Activated T-cell treated with anti-CD3 and anti-CD28 coated beads, Interleukin-2, amount 50 U/mL, for 4 hours (primary cell): Measurements from ENCODE around the gene BRK1. TPM values are rescaled to one million over a fixed set of nuclear protein-coding genes. Genes with fewer than 3 reads are reported as not detected.
"Not testable (repeated sequence)": the region's sequence is repeated elsewhere in the genome, so short reads cannot be mapped to it uniquely, and the experiment has no call there.

Experiments
- ATAC-seq, 2 donors: fragments of 200-7000 bp; cut with Tn5 transposase; one replicate each; pipeline ENCODE4 v1.10.0; 2021
- DNase-seq: peaks from one replicate; pipeline ENCODE4 v3.0.0-alpha.2; 2020
- H3K27me3 Mint-ChIP-seq: one replicate; pipeline ENCODE4 v1.8.0; 2021; ENCODE audit warnings: low read depth, mixed read lengths
- H3K36me3 Mint-ChIP-seq: one replicate; pipeline ENCODE4 v1.8.0; 2022; ENCODE audit warnings: mixed read lengths; ENCODE audit not compliant: insufficient read depth
- H3K4me1 Mint-ChIP-seq: one replicate; pipeline ENCODE4 v1.8.0; 2021; ENCODE audit warnings: low read depth, mixed read lengths
- H3K4me3 Mint-ChIP-seq: one replicate; pipeline ENCODE4 v1.8.0; 2021; ENCODE audit warnings: mild to moderate bottlenecking, moderate library complexity, mixed read lengths
- H3K9me3 Mint-ChIP-seq: one replicate; pipeline ENCODE4 v1.8.0; 2021; ENCODE audit warnings: mixed read lengths
- total RNA-seq, 3 donors: library from RNA; stranded (reverse); gene quantifications; one replicate each; pipeline ENCODE4 v1.2.1, GENCODE V29; 2021

The BRK1 gene
- total RNA-seq, 3 donors from 2014 or later, result 93.5 to 104 (median 96.6) TPM

- Mint-ChIP-seq H3K4me3 (no peak overlapping the region), H3K36me3 (peaks cover 16% of the 10 kb centered on the region), H3K4me1 (no peaks in the 10 kb centered on the region), H3K27me3 (no peaks in the 10 kb centered on the region), H3K9me3 (no peaks in the 10 kb centered on the region)
- ATAC-seq (no peak), DNase-seq (no peak)
Measured at GRCh38 chr3:10157031-10157430, 41.6 kb downstream of the BRK1 start.

DNA sequence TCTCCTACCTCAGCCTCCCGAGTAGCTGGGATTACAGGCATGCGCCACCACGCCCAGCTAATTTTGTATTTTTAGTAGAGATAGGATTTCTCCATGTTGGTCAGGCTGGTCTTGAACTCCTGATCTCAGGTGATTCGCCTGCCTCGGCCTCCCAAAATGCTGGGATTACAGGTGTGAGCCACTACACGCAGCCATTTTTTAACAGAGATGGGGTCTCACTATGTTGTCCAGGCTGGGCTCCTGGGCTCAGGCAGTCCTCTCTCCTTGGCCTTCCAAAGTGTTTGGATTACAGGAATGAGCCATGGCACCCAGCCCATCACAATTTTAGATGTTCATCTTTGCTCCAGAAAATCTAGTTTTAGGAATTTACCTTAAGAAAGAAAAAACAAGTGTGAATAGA lies 43.1 kb downstream of the BRK1 start:
- not testable (repeated sequence) for H3K9me3 Mint-ChIP-seq, DNase-seq, H3K4me1 Mint-ChIP-seq, ATAC-seq, H3K27me3 Mint-ChIP-seq, H3K4me3 Mint-ChIP-seq
- peaks cover 12% of the 10 kb centered on the region for H3K36me3 Mint-ChIP-seq

GRCh38 chr3:10160346-10160745 lies 44.9 kb downstream of the BRK1 start:
- Mint-ChIP-seq H3K4me1 (peaks cover 6% of the 10 kb centered on the region), H3K9me3 (no peaks in the 10 kb centered on the region), H3K36me3 (peaks cover 9% of the 10 kb centered on the region), H3K4me3 (no peak overlapping the region), H3K27me3 (no peaks in the 10 kb centered on the region)
- no peak for ATAC-seq
- DNase-seq, result no peak

DNA sequence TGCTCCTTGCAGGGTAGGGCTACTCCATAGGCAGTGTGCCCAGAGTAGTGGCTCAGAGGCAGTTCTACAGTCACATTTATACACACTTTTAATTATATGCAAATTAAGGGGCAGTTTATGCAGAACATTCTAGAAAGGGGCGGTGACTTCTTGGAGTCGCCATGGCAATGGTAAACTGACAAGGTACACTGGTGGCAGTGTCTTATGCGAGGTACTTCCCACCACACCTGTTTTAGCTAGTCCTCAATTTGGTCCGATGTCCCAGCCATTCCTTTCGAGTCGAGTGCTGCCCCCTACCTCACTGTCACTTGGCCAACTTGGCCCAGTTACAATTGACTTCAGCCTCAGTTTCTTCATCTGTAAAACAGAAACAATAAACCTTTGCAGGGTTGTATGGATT lies 45.5 kb downstream of the BRK1 start:
- H3K4me1 Mint-ChIP-seq, result peaks cover 8% of the 10 kb centered on the region

GRCh38 chr3:10162185-10162584 lies 46.7 kb downstream of the BRK1 start:
- H3K27me3 Mint-ChIP-seq, result no peaks in the 10 kb centered on the region
- H3K9me3 Mint-ChIP-seq, result no peaks in the 10 kb centered on the region
- peaks cover 19% of the 10 kb centered on the region for H3K4me1 Mint-ChIP-seq
- ATAC-seq, result no peak
- DNase-seq, result no peak
- peaks cover 3% of the 10 kb centered on the region for H3K36me3 Mint-ChIP-seq
- H3K4me3 Mint-ChIP-seq, result no peak overlapping the region

More for the DNA sequence above, 45.5 kb downstream of the BRK1 start:
- Mint-ChIP-seq H3K9me3 (no peaks in the 10 kb centered on the region), H3K36me3 (peaks cover 4% of the 10 kb centered on the region), H3K4me3 (no peak overlapping the region), H3K27me3 (no peaks in the 10 kb centered on the region)
- ATAC-seq (no peak), DNase-seq (no peak)

GRCh38 chr3:10164201-10164545 lies 48.7 kb downstream of the BRK1 start:
- DNase-seq, H3K27me3 Mint-ChIP-seq, H3K9me3 Mint-ChIP-seq, ATAC-seq: not testable (repeated sequence)
- Mint-ChIP-seq H3K4me3 (peak overlapping the region; percentile 78), H3K36me3 (peaks cover 12% of the 10 kb centered on the region), H3K4me1 (peaks cover 23% of the 10 kb centered on the region)

- Mint-ChIP-seq H3K4me1 (peaks cover 23% of the 10 kb centered on the region), H3K4me3 (peak within 1 kb of the TSS; percentile 78), H3K27me3 (no peaks in the 10 kb centered on the region), H3K9me3 (peaks cover 7% of the 10 kb centered on the region), H3K36me3 (peaks cover 12% of the 10 kb centered on the region)
- ATAC-seq, result peak; percentile 93 to 95
- DNase-seq, result peak; percentile 42
Measured at GRCh38 chr3:10164546-10165393, 49.3 kb downstream of the BRK1 start, which contains the start of gene IRAK2. Gene IRAK2, plus strand, starts transcription at chr3:10164919. Its CDS starts 36 bp downstream, at chr3:10164955.

- Mint-ChIP-seq H3K9me3 (peaks cover 7% of the 10 kb centered on the region), H3K27me3 (no peaks in the 10 kb centered on the region), H3K4me1 (peaks cover 24% of the 10 kb centered on the region), H3K4me3 (peak overlapping the region; percentile 78), H3K36me3 (peaks cover 14% of the 10 kb centered on the region)
- DNase-seq (no peak), ATAC-seq (no peak)
Measured at GRCh38 chr3:10166213-10166604, 50.7 kb downstream of the BRK1 start.

GRCh38 chr3:10169000-10169496 lies 53.6 kb downstream of the BRK1 start:
- peaks cover 15% of the 10 kb centered on the region for H3K36me3 Mint-ChIP-seq
- no peak overlapping the region for H3K4me3 Mint-ChIP-seq
- DNase-seq, result no peak
- no peak for ATAC-seq
- H3K9me3 Mint-ChIP-seq, result peaks cover 7% of the 10 kb centered on the region
- H3K27me3 Mint-ChIP-seq, result no peaks in the 10 kb centered on the region
- peaks cover 26% of the 10 kb centered on the region for H3K4me1 Mint-ChIP-seq

DNA sequence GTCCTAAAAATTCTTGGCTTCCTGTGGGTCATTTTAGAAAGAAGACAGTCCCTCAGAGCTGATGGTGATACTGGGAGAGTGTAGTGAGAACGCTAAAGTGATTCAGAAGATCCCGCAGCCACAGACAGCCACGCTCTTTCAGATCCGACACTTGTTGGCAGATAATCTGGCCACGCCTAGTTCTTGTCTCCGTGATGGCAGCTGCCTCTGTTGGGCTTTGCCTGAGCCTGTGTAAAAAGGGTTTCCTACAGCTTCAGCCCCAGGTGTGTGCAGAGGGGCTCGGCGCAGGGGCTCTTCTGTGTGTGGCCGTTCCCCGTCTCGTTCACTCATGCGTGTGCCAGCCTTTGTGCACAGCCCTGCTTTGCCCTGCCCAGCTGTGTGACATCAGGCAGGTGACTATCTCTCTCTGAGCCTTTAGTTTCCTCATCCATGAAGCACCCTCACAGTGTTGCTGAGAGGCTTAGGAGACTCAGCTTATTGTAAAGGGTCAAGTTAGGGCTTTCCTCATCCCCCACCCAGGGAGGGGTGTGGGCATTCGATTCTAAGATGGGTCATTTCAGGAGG lies 55.5 kb downstream of the BRK1 start:
- Mint-ChIP-seq H3K4me3 (no peak overlapping the region), H3K4me1 (peaks cover 23% of the 10 kb centered on the region), H3K27me3 (no peaks in the 10 kb centered on the region)

GRCh38 chr3:10173095-10173925 lies 57.8 kb downstream of the BRK1 start:
- Mint-ChIP-seq H3K27me3 (no peaks in the 10 kb centered on the region), H3K36me3 (peaks cover 12% of the 10 kb centered on the region), H3K4me3 (no peak overlapping the region), H3K4me1 (peaks cover 12% of the 10 kb centered on the region), H3K9me3 (peaks cover 7% of the 10 kb centered on the region)
- ATAC-seq (peak in 1 of 2 donors; percentile 46), DNase-seq (no peak)

More for the DNA sequence above, 55.5 kb downstream of the BRK1 start:
- no peak for DNase-seq
- ATAC-seq, result no peak
- peaks cover 15% of the 10 kb centered on the region for H3K36me3 Mint-ChIP-seq
- peaks cover 7% of the 10 kb centered on the region for H3K9me3 Mint-ChIP-seq

DNA sequence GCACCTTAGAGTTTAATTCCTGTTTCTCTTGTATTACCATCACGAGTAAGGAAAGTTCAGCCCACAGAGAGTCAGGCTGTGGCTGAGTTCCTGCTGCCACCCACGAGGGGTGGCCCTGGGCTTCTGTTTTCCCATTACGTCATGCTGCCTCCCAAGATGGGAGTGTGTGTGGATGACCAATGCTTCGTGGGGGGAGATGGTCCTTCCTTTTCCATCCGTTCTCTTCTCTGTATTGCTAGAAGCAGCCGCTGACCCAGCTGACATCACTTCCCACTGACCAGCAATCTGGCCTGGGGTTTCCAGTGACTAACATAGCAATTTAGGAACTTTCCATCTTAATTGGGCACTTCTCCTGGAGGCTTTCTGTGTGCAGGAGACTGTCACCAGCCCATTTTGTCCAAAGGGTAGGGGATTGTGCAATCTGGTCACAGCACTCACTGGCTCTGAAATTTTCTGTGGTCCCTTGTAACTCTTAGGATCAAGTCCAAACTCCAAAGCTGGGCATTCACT lies 58.5 kb downstream of the BRK1 start:
- H3K4me3 Mint-ChIP-seq, result no peak overlapping the region
- H3K27me3 Mint-ChIP-seq, result no peaks in the 10 kb centered on the region
- ATAC-seq (peak in 1 of 2 donors; percentile 25), DNase-seq (no peak)
- peaks cover 5% of the 10 kb centered on the region for H3K36me3 Mint-ChIP-seq
- peaks cover 9% of the 10 kb centered on the region for H3K4me1 Mint-ChIP-seq
- peaks cover under 1% of the 10 kb centered on the region for H3K9me3 Mint-ChIP-seq

DNA sequence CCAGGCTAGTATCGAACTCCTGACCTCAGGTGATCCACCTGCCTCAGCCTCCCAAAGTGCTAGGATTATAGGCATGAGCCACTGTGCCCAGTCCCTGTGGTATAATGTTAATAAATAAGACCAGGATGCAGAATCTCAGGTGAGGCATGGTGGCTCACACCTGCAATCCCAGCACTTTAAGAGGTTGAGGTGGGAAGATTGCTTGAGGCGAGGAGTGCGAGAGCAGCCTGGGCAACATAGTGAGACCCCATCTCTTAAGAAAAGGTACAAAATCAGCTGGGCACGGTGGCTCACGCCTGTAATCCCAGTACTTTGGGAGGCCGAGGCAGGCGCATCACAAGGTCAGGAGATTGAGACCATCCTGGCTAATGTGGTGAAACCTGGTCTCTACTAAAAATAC lies 59.9 kb downstream of the BRK1 start:
- not testable (repeated sequence) for H3K4me3 Mint-ChIP-seq, ATAC-seq, DNase-seq, H3K9me3 Mint-ChIP-seq, H3K36me3 Mint-ChIP-seq, H3K27me3 Mint-ChIP-seq
- H3K4me1 Mint-ChIP-seq, result peaks cover 10% of the 10 kb centered on the region

GRCh38 chr3:10176150-10176549 lies 60.7 kb downstream of the BRK1 start:
- peaks cover 10% of the 10 kb centered on the region for H3K36me3 Mint-ChIP-seq
- not testable (repeated sequence) for H3K27me3 Mint-ChIP-seq, ATAC-seq, H3K4me3 Mint-ChIP-seq, H3K9me3 Mint-ChIP-seq, DNase-seq
- peaks cover 10% of the 10 kb centered on the region for H3K4me1 Mint-ChIP-seq
